ENCODE data around the gene EIPR1. TPM values are rescaled to one million over a fixed set of nuclear protein-coding genes. Genes with fewer than 3 reads are reported as not detected.

EIPR1 gene
- total RNA-seq, 1 experiment from 2014 or later: 36.9 TPM

DNA sequence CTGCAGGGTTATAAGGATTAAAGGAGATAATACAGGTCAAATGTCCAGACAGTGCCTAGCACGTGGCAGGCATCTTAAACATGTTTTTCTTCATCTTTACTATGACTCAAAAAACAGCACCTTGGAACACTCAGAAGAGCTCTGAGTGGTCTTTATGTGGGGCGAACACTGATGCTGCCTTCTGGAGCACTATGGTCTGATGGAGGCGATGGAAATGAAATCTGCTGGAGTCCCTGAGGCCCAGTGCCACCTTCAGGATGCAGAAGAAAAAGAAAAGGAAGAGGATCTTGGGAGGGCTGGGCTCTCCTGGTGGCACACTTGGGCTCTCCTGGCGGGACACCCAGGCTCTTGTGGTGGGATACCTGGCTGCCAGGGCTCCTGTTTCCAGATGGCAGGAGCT, 171.8 kb downstream of the EIPR1 start:
- Histone ChIP-seq H3K9me3 (no peaks in the 10 kb centered on the region), H3K36me3 (ENCODE audit: control insufficient read depth, insufficient read depth, low read length) (no peaks in the 10 kb centered on the region), H3K4me1 (peaks cover 6% of the 10 kb centered on the region; the same call in 1 of the 2 replicates), H3K4me3 (ENCODE audit: low read depth, low read length) (no peak overlapping the region), H3K27me3 (replicated peaks; ENCODE audit: control insufficient read depth, insufficient read depth, low read length) (no peaks in the 10 kb centered on the region)
- TF ChIP-seq, protein P1, sequence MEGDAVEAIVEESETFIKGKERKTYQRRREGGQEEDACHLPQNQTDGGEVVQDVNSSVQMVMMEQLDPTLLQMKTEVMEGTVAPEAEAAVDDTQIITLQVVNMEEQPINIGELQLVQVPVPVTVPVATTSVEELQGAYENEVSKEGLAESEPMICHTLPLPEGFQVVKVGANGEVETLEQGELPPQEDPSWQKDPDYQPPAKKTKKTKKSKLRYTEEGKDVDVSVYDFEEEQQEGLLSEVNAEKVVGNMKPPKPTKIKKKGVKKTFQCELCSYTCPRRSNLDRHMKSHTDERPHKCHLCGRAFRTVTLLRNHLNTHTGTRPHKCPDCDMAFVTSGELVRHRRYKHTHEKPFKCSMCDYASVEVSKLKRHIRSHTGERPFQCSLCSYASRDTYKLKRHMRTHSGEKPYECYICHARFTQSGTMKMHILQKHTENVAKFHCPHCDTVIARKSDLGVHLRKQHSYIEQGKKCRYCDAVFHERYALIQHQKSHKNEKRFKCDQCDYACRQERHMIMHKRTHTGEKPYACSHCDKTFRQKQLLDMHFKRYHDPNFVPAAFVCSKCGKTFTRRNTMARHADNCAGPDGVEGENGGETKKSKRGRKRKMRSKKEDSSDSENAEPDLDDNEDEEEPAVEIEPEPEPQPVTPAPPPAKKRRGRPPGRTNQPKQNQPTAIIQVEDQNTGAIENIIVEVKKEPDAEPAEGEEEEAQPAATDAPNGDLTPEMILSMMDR (IDR thresholded peaks at IDR 0.05; ENCODE audit: insufficient read depth in 1 of 2, low read depth in 1 of 2, low read length in 1 of 2, severe bottlenecking in 1 of 2, unreplicated experiment in 1 of 2): no peak
- ChIA-PET POLR2A (no interaction called here), CTCF (interaction anchor here (0.6 kb wide), 1 partner anchor 1151 kb away, joined by 3 read pairs; no protein-coding TSS in a partner anchor)
- Mint-ChIP-seq H3K9me3 (ENCODE audit: unreplicated experiment) (no peaks in the 10 kb centered on the region), H3K4me1 (ENCODE audit: low read depth, unreplicated experiment) (no peaks in the 10 kb centered on the region), H3K4me3 (ENCODE audit: unreplicated experiment) (no peak overlapping the region), H3K27ac (ENCODE audit: unreplicated experiment) (no peak overlapping the region), H3K36me3 (ENCODE audit: insufficient read depth, unreplicated experiment) (peaks cover 11% of the 10 kb centered on the region), H3K27me3 (ENCODE audit: insufficient read depth, unreplicated experiment) (no peaks in the 10 kb centered on the region)
- no TSS peak for BruUV-seq (replicated peaks)
- intact Hi-C loops (cut with micrococcal nuclease; ENCODE audit: unreplicated experiment): loop anchor here (10.0 kb wide), 1 partner anchor 99 kb away; no protein-coding TSS in a partner anchor
- no peak for DNase-seq

DNA sequence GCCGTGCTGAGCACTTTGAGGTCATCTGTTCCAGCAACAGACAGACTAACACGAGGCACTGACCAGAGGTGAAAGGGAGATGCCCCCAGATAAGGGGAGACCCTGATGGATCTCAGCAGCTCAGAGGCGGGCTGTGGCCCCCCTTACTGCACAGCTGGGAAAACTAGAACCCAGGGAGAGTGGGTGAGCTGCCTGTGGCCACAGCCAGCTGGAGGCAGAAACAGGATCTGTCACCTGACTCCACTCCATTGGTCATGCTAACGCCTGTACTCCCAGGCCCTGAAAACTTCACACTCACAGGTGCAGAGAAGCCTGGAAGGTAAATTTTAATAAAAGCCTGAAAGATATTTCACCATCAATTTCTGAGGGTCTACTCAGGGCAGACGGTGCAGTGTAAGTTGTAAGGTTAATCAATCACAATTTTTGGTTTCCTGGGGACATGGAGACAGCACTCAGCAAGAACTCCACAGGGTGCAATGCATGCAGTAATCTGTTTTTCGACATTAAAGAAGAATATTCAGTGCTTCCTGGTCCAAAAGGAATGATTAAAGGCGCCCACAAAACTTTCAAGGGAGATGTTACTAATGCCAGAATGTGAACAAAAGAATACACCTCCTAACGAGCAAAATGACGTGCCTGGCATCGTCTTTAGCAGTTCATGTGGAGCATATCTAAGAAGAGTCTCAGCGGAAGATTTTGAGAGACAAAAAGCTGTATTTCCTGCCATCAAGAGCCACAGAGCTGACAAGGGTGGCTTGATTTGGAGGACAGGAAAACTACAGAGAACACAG, 173.4 kb downstream of the EIPR1 start:
- DNase-seq: no peak
- Mint-ChIP-seq H3K27me3 (ENCODE audit: insufficient read depth, unreplicated experiment) (no peaks in the 10 kb centered on the region), H3K4me1 (ENCODE audit: low read depth, unreplicated experiment) (no peaks in the 10 kb centered on the region), H3K36me3 (ENCODE audit: insufficient read depth, unreplicated experiment) (peaks cover 11% of the 10 kb centered on the region), H3K27ac (ENCODE audit: unreplicated experiment) (no peak overlapping the region), H3K9me3 (ENCODE audit: unreplicated experiment) (no peaks in the 10 kb centered on the region), H3K4me3 (ENCODE audit: unreplicated experiment) (no peak overlapping the region)
- no peak overlapping the region for H3K4me3 ChIP-seq (ENCODE audit: low read depth, low read length)
- ChIA-PET CTCF (interaction anchor here (0.6 kb wide), 1 partner anchor 79 kb away, joined by 6 read pairs; no protein-coding TSS in a partner anchor), POLR2A (no interaction called here)
- TF ChIP-seq, protein P1 (IDR thresholded peaks at IDR 0.05; ENCODE audit: insufficient read depth in 1 of 2, low read depth in 1 of 2, low read length in 1 of 2, severe bottlenecking in 1 of 2, unreplicated experiment in 1 of 2): no peak
- H3K36me3 ChIP-seq (ENCODE audit: control insufficient read depth, insufficient read depth, low read length): no peaks in the 10 kb centered on the region
- H3K27me3 ChIP-seq (replicated peaks; ENCODE audit: control insufficient read depth, insufficient read depth, low read length): no peaks in the 10 kb centered on the region
- H3K9me3 ChIP-seq: no peaks in the 10 kb centered on the region
- H3K4me1 ChIP-seq: peaks cover 6% of the 10 kb centered on the region; the same call in 1 of the 2 replicates
- intact Hi-C loops (cut with micrococcal nuclease; ENCODE audit: unreplicated experiment): loop anchor here (10.0 kb wide), 1 partner anchor 101 kb away; no protein-coding TSS in a partner anchor
- no TSS peak for BruUV-seq (replicated peaks)

DNA sequence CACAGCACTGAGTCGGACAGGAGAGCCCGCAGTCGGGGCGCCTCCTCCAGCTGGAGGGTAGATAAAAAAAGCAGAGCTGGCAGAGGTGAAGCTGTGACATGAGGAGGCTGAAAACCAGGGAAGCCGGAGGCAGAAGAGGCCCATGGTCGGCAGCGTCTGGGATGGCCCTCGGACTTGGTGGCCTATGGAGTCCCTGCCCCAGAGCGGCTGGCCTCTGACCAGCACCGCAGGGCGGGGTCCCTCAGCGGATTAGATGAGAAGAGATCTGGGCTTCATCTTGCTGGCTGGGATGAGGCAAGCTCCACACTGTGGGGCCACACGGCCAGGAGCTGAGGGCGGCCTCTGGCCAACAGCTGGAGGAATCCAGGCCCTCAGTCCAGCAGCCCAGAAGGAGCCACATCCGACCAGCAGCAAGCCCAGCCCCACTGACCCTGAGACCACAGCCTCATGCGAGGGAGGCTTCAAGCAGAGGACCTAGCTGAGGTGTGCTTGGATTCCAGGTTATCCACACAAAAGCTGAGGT, 174.1 kb downstream of the EIPR1 start:
- Histone ChIP-seq H3K4me3 (ENCODE audit: low read depth, low read length) (no peak overlapping the region), H3K27me3 (replicated peaks; ENCODE audit: control insufficient read depth, insufficient read depth, low read length) (no peaks in the 10 kb centered on the region), H3K4me1 (peaks cover 6% of the 10 kb centered on the region; the same call in 1 of the 2 replicates), H3K9me3 (no peaks in the 10 kb centered on the region), H3K36me3 (ENCODE audit: control insufficient read depth, insufficient read depth, low read length) (no peaks in the 10 kb centered on the region)
- H3K9me3 Mint-ChIP-seq (ENCODE audit: unreplicated experiment): no peaks in the 10 kb centered on the region
- DNase-seq: no peak
- BruUV-seq (replicated peaks): no TSS peak
- ChIA-PET POLR2A (no interaction called here), CTCF (interaction anchor here (0.6 kb wide), 2 partner anchors 80 to 1281 kb away, joined by 3 to 6 read pairs; no protein-coding TSS in a partner anchor)
- TF ChIP-seq, protein P1 (IDR thresholded peaks at IDR 0.05; ENCODE audit: insufficient read depth in 1 of 2, low read depth in 1 of 2, low read length in 1 of 2, severe bottlenecking in 1 of 2, unreplicated experiment in 1 of 2): no peak
- no peak overlapping the region for H3K4me3 Mint-ChIP-seq (ENCODE audit: unreplicated experiment)
- peak overlapping the region; percentile 38 for H3K27ac Mint-ChIP-seq (ENCODE audit: unreplicated experiment)
- H3K36me3 Mint-ChIP-seq (ENCODE audit: insufficient read depth, unreplicated experiment): peaks cover 11% of the 10 kb centered on the region
- H3K4me1 Mint-ChIP-seq (ENCODE audit: low read depth, unreplicated experiment): no peaks in the 10 kb centered on the region
- intact Hi-C loops (cut with micrococcal nuclease; ENCODE audit: unreplicated experiment): loop anchor here (10.0 kb wide), 1 partner anchor 101 kb away; no protein-coding TSS in a partner anchor
- no peaks in the 10 kb centered on the region for H3K27me3 Mint-ChIP-seq (ENCODE audit: insufficient read depth, unreplicated experiment)
